ENCODE data around the gene RAB25. TPM values are rescaled to one million over a fixed set of nuclear protein-coding genes. Genes with fewer than 3 reads are reported as not detected.
A peak's percentile ranks its signal among the peaks of the same experiment; 100 is the strongest.

Gene RAB25
- total and polyA plus RNA-seq, 2 experiments from 2014 or later: 71.1 to 106 TPM

GRCh38 chr1:156117414-156118176 is 56.6 kb downstream of the RAB25 start:
- H3K27ac ChIP-seq: peak overlapping the region; percentile 88
- H3K4me3 ChIP-seq: no peak overlapping the region
- no peak overlapping the region for H2AFZ ChIP-seq
- H3K9me2 ChIP-seq (replicated peaks; ENCODE audit: insufficient read depth): no peaks in the 10 kb centered on the region
- no peak for DNase-seq (ENCODE audit: low spot score)
- no peak for TF ChIP-seq EZH2 (IDR thresholded peaks at IDR 0.05; ENCODE audit: borderline replicate concordance)
- peaks cover 61% of the 10 kb centered on the region for H4K20me1 ChIP-seq (ENCODE audit: insufficient read depth, poor library complexity, severe bottlenecking)
- 83% methylated on average over 13 of the region's 13 CpGs for WGBS (ENCODE audit: low lambda C conversion rate, missing lambda C conversion rate)
- H3K4me1 ChIP-seq (ENCODE audit: insufficient read depth): peaks cover 71% of the 10 kb centered on the region
- H3K79me2 ChIP-seq: peaks cover 80% of the 10 kb centered on the region
- H3K9me3 ChIP-seq (ENCODE audit: low read depth): no peaks in the 10 kb centered on the region
- peak overlapping the region; percentile 83 for H3K4me2 ChIP-seq
- no peaks in the 10 kb centered on the region for H3K27me3 ChIP-seq
- no peaks in the 10 kb centered on the region for H3K36me3 ChIP-seq (replicated peaks; ENCODE audit: insufficient read depth, low read depth)

DNA sequence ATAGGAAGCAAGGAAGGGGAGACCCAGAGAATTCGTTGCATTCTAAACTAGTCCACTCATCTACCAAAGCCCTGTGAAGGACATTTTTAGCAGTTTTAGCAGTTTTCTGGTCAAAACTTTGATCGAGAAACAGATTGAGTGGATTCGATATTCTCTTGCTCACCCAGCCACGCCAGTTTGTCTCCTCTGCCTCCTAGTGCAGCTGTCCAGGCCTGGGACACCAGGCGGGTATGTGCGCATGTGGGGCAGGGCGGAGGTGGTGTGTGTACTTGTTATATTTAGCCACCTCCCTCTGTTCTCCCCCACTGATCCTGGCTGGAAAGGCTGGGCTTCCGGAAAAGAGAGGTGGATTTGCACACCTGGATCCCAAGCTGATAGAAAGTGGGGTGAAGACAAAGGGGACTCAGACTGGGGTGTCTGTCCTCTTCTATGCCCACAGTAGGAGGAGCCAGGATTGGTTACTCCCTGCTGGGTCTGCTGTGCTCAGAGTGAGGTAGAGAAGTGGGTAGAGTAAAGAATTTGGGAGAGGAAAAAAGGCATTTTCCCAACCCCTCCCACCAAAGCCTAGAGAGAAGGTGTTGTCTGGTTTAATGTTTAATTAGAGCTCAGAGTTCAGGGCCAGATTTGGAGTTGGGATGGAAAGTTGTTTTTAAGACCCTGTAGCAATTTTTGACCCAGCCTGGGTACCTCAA is 57.4 kb downstream of the RAB25 start:
- Histone ChIP-seq H3K27ac (peak overlapping the region; percentile 88), H3K4me3 (no peak overlapping the region), H3K9me3 (ENCODE audit: low read depth) (no peaks in the 10 kb centered on the region), H4K20me1 (ENCODE audit: insufficient read depth, poor library complexity, severe bottlenecking) (peaks cover 61% of the 10 kb centered on the region), H3K27me3 (no peaks in the 10 kb centered on the region), H3K4me1 (ENCODE audit: insufficient read depth) (peaks cover 71% of the 10 kb centered on the region), H3K79me2 (peaks cover 86% of the 10 kb centered on the region), H3K36me3 (replicated peaks; ENCODE audit: insufficient read depth, low read depth) (no peaks in the 10 kb centered on the region), H2AFZ (no peak overlapping the region), H3K9me2 (replicated peaks; ENCODE audit: insufficient read depth) (no peaks in the 10 kb centered on the region), H3K4me2 (peak overlapping the region; percentile 83)
- peak; percentile 74 for DNase-seq (ENCODE audit: low spot score)
- TF ChIP-seq, protein P1, sequence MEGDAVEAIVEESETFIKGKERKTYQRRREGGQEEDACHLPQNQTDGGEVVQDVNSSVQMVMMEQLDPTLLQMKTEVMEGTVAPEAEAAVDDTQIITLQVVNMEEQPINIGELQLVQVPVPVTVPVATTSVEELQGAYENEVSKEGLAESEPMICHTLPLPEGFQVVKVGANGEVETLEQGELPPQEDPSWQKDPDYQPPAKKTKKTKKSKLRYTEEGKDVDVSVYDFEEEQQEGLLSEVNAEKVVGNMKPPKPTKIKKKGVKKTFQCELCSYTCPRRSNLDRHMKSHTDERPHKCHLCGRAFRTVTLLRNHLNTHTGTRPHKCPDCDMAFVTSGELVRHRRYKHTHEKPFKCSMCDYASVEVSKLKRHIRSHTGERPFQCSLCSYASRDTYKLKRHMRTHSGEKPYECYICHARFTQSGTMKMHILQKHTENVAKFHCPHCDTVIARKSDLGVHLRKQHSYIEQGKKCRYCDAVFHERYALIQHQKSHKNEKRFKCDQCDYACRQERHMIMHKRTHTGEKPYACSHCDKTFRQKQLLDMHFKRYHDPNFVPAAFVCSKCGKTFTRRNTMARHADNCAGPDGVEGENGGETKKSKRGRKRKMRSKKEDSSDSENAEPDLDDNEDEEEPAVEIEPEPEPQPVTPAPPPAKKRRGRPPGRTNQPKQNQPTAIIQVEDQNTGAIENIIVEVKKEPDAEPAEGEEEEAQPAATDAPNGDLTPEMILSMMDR (IDR thresholded peaks at IDR 0.05; ENCODE audit: poor library complexity): no peak
- no peak for TF ChIP-seq EZH2 (IDR thresholded peaks at IDR 0.05; ENCODE audit: borderline replicate concordance)
- TF ChIP-seq EZH2phosphoT487 (IDR thresholded peaks at IDR 0.05; ENCODE audit: low read depth, severe bottlenecking, unreplicated experiment): no peak
- 62% methylated on average over 8 of the region's 8 CpGs for WGBS (ENCODE audit: low lambda C conversion rate, missing lambda C conversion rate)

DNA sequence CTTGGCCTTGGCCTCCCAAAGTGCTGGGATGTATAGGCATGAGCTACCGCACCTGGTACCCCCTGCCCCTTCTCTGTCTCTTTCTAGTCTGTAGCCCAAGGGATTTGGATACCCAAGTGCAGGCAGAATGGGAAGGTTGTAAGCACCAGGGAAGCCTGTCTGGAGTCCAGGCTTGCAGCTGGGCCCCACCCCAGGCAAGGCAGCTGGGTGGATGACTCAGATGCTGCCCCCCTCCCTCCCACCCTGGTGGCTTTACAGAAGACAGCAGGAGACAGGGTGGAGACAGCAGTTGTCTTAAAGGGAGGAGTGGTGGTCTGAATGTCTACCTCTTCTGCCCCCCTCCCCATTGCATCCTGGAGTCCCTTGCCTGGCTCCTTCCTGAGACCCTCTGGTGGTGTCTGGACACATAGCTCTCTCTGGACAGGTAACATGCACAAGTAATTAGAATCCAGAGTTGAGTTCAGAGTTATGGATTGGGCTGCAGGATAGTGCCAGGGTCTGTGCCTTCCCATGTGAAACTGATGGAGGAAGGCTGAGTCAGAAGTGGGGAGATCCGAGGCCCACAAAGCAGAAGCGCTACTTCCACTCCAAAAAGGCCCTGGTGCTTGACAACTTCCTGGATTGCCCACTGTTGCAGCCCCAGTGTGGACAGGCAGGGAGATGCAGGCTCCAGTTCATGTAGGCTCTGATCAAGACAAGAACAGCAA is 58.7 kb downstream of the RAB25 start:
- Histone ChIP-seq H3K4me3 (no peak overlapping the region), H3K4me2 (peak overlapping the region; percentile 83), H3K4me1 (ENCODE audit: insufficient read depth) (peaks cover 74% of the 10 kb centered on the region), H2AFZ (no peak overlapping the region), H4K20me1 (ENCODE audit: insufficient read depth, poor library complexity, severe bottlenecking) (peaks cover 61% of the 10 kb centered on the region), H3K27me3 (no peaks in the 10 kb centered on the region), H3K79me2 (peaks cover 95% of the 10 kb centered on the region), H3K9me2 (replicated peaks; ENCODE audit: insufficient read depth) (no peaks in the 10 kb centered on the region), H3K27ac (peak overlapping the region; percentile 88), H3K36me3 (replicated peaks; ENCODE audit: insufficient read depth, low read depth) (no peaks in the 10 kb centered on the region), H3K9me3 (ENCODE audit: low read depth) (no peaks in the 10 kb centered on the region)
- no peak for TF ChIP-seq EZH2phosphoT487 (IDR thresholded peaks at IDR 0.05; ENCODE audit: low read depth, severe bottlenecking, unreplicated experiment)
- TF ChIP-seq, protein P1 (IDR thresholded peaks at IDR 0.05; ENCODE audit: poor library complexity): no peak
- 75% methylated on average over 3 of the region's 3 CpGs for WGBS (ENCODE audit: low lambda C conversion rate, missing lambda C conversion rate)
- peak; percentile 75 for DNase-seq (ENCODE audit: low spot score)

Other genes starting within 250 kb of the RAB25 start
- 17.2 and 20.8 TPM in 2 replicates for gene GON4L, start 203.9 kb upstream of the RAB25 start, total RNA-seq
- 33.3 and 40.8 TPM in 2 replicates for gene GON4L, start 203.9 kb upstream of the RAB25 start, polyA plus RNA-seq
- gene SYT11, start 201.6 kb upstream of the RAB25 start, total RNA-seq: 1.3 and 2.0 TPM in 2 replicates
- gene SYT11, start 201.6 kb upstream of the RAB25 start, polyA plus RNA-seq: 0.39 and 0.71 TPM in 2 replicates
- 23.8 and 33.5 TPM in 2 replicates for gene RIT1, start 149.8 kb upstream of the RAB25 start, total RNA-seq
- gene RIT1, start 149.8 kb upstream of the RAB25 start, polyA plus RNA-seq: 17.6 and 21.9 TPM in 2 replicates
- 33.2 and 40.3 TPM in 2 replicates for gene KHDC4, start 126.7 kb upstream of the RAB25 start, total RNA-seq
- gene KHDC4, start 126.7 kb upstream of the RAB25 start, polyA plus RNA-seq: 15.7 and 28.0 TPM in 2 replicates
- gene RXFP4, start 119.5 kb upstream of the RAB25 start, total RNA-seq: 0.83 TPM in 1 of 2 replicates, not detected in the other
- not detected in 2 replicates for gene RXFP4, start 119.5 kb upstream of the RAB25 start, polyA plus RNA-seq
- gene ARHGEF2, start 82.6 kb upstream of the RAB25 start, total RNA-seq: 36.5 and 46.9 TPM in 2 replicates
- 27.1 and 30.1 TPM in 2 replicates for gene ARHGEF2, start 82.6 kb upstream of the RAB25 start, polyA plus RNA-seq
- gene SSR2, start 40.2 kb upstream of the RAB25 start, total RNA-seq: 393 and 416 TPM in 2 replicates
- 326 and 360 TPM in 2 replicates for gene SSR2, start 40.2 kb upstream of the RAB25 start, polyA plus RNA-seq
- gene UBQLN4, start 7.4 kb upstream of the RAB25 start, total RNA-seq: 35.3 and 37.8 TPM in 2 replicates
- gene UBQLN4, start 7.4 kb upstream of the RAB25 start, polyA plus RNA-seq: 29.5 and 35.5 TPM in 2 replicates
- gene LAMTOR2, start 6.4 kb upstream of the RAB25 start, total RNA-seq: 48.5 and 73.1 TPM in 2 replicates
- 142 and 165 TPM in 2 replicates for gene LAMTOR2, start 6.4 kb upstream of the RAB25 start, polyA plus RNA-seq
- gene MEX3A, start 21.3 kb downstream of the RAB25 start, total RNA-seq: 11.0 and 12.0 TPM in 2 replicates
- gene MEX3A, start 21.3 kb downstream of the RAB25 start, polyA plus RNA-seq: 9.3 and 10.8 TPM in 2 replicates
- 161 and 208 TPM in 2 replicates for gene LMNA, start 53.6 kb downstream of the RAB25 start, total RNA-seq
- 345 and 402 TPM in 2 replicates for gene LMNA, start 53.6 kb downstream of the RAB25 start, polyA plus RNA-seq
- 1.4 and 2.1 TPM in 2 replicates for gene SEMA4A, start 92.4 kb downstream of the RAB25 start, total RNA-seq
- 1.3 and 2.6 TPM in 2 replicates for gene SEMA4A, start 92.4 kb downstream of the RAB25 start, polyA plus RNA-seq
- gene SLC25A44, start 132.9 kb downstream of the RAB25 start, total RNA-seq: 16.9 TPM in 2 replicates
- gene SLC25A44, start 132.9 kb downstream of the RAB25 start, polyA plus RNA-seq: 18.1 and 19.3 TPM in 2 replicates
- 60.7 and 81.4 TPM in 2 replicates for gene PMF1, start 151.8 kb downstream of the RAB25 start, total RNA-seq
- 77.1 and 96.9 TPM in 2 replicates for gene PMF1, start 151.8 kb downstream of the RAB25 start, polyA plus RNA-seq
- gene BGLAP, start 181.0 kb downstream of the RAB25 start, total RNA-seq: 0.17 and 0.60 TPM in 2 replicates
- 0.64 and 3.3 TPM in 2 replicates for gene BGLAP, start 181.0 kb downstream of the RAB25 start, polyA plus RNA-seq
- 3.3 and 4.5 TPM in 2 replicates for gene PAQR6, start 186.9 kb downstream of the RAB25 start, total RNA-seq
- 12.0 and 14.8 TPM in 2 replicates for gene PAQR6, start 186.9 kb downstream of the RAB25 start, polyA plus RNA-seq
- 64.3 and 65.9 TPM in 2 replicates for gene SMG5, start 221.7 kb downstream of the RAB25 start, total RNA-seq
- 54.9 and 63.8 TPM in 2 replicates for gene SMG5, start 221.7 kb downstream of the RAB25 start, polyA plus RNA-seq
- 3.3 and 3.4 TPM in 2 replicates for gene TMEM79, start 223.2 kb downstream of the RAB25 start, total RNA-seq
- gene TMEM79, start 223.2 kb downstream of the RAB25 start, polyA plus RNA-seq: 8.5 and 15.7 TPM in 2 replicates
- 158 and 186 TPM in 2 replicates for gene GLMP, start 234.5 kb downstream of the RAB25 start, total RNA-seq
- gene GLMP, start 234.5 kb downstream of the RAB25 start, polyA plus RNA-seq: 169 and 206 TPM in 2 replicates
- not detected in 2 replicates for gene VHLL, start 238.1 kb downstream of the RAB25 start, total RNA-seq
- gene VHLL, start 238.1 kb downstream of the RAB25 start, polyA plus RNA-seq: not detected in 2 replicates